ENCODE data around the gene PCDHGA2.
A peak's percentile ranks its signal among the peaks of the same experiment; 100 is the strongest.
"Not testable (repeated sequence)": the region's sequence is repeated elsewhere in the genome, so short reads cannot be mapped to it uniquely, and the experiment has no call there.

Gene PCDHGA2

GRCh38 chr5:141338538-141339306, at the start of gene PCDHGA2:
Gene PCDHGA2, plus strand, starts transcription at chr5:141338760.
- no peak for DNase-seq (ENCODE audit: low read depth)
- peak; percentile 38; the same call in 1 of the 2 replicates for TF ChIP-seq CTCF (IDR thresholded peaks at IDR 0.05; ENCODE audit: control insufficient read depth, extremely low read depth, insufficient read depth)
- peak within 1 kb of the TSS; percentile 38 for H3K4me3 ChIP-seq (ENCODE audit: low read depth, low read length)

GRCh38 chr5:141298376-141298775, 40.2 kb upstream of the PCDHGA2 start:
- DNase-seq (ENCODE audit: low read depth): no peak
- no peak overlapping the region for H3K4me3 ChIP-seq (ENCODE audit: low read depth, low read length)
- no peak for TF ChIP-seq CTCF (IDR thresholded peaks at IDR 0.05; ENCODE audit: control insufficient read depth, extremely low read depth, insufficient read depth)

GRCh38 chr5:141303756-141304155, 34.8 kb upstream of the PCDHGA2 start, which contains the start of gene SLC25A2:
Gene SLC25A2, minus strand, starts transcription at chr5:141304049. Its CDS starts 184 bp downstream, at chr5:141303865.
- DNase-seq (ENCODE audit: low read depth): no peak
- TF ChIP-seq CTCF (IDR thresholded peaks at IDR 0.05; ENCODE audit: control insufficient read depth, extremely low read depth, insufficient read depth): no peak
- H3K4me3 ChIP-seq (ENCODE audit: low read depth, low read length): no peak within 1 kb of the TSS

GRCh38 chr5:141306630-141307029, 31.9 kb upstream of the PCDHGA2 start:
- DNase-seq (ENCODE audit: low read depth): no peak
- no peak overlapping the region for H3K4me3 ChIP-seq (ENCODE audit: low read depth, low read length)

GRCh38 chr5:141313711-141314110, 24.8 kb upstream of the PCDHGA2 start:
- no peak for DNase-seq (ENCODE audit: low read depth)
- H3K4me3 ChIP-seq (ENCODE audit: low read depth, low read length): no peak overlapping the region
- no peak for TF ChIP-seq CTCF (IDR thresholded peaks at IDR 0.05; ENCODE audit: control insufficient read depth, extremely low read depth, insufficient read depth)

More at GRCh38 chr5:141306630-141307029, 31.9 kb upstream of the PCDHGA2 start:
- no peak for TF ChIP-seq CTCF (IDR thresholded peaks at IDR 0.05; ENCODE audit: control insufficient read depth, extremely low read depth, insufficient read depth)

- DNase-seq (ENCODE audit: low read depth); H3K4me3 ChIP-seq (ENCODE audit: low read depth, low read length): not testable (repeated sequence)
Measured at GRCh38 chr5:141316963-141317362, 21.6 kb upstream of the PCDHGA2 start.

- no peak for TF ChIP-seq CTCF (IDR thresholded peaks at IDR 0.05; ENCODE audit: control insufficient read depth, extremely low read depth, insufficient read depth)
- no peak for DNase-seq (ENCODE audit: low read depth)
- peak overlapping the region; percentile 95; the same call in 1 of the 2 replicates for H3K4me3 ChIP-seq (ENCODE audit: low read depth, low read length)
Measured at GRCh38 chr5:141319202-141319601, 19.4 kb upstream of the PCDHGA2 start.
